Endothelial cell (in vitro differentiated cells): ENCODE results near the gene SIRPA. TPM values are rescaled to one million over a fixed set of nuclear protein-coding genes. Genes with fewer than 3 reads are reported as not detected.

ENCODE experiments used
- DNase-seq: peaks from one replicate; pipeline ENCODE4 v3.0.0; 2021; ENCODE audit warnings: low spot score
- H3K27ac Mint-ChIP-seq: one replicate; pipeline ENCODE4 v1.8.0; 2021; ENCODE audit warnings: mixed read lengths, inconsistent platforms; ENCODE audit not compliant: unreplicated experiment
- H3K27me3 Mint-ChIP-seq: one replicate; pipeline ENCODE4 v1.8.0; 2021; ENCODE audit warnings: mild to moderate bottlenecking, moderate library complexity, mixed read lengths, inconsistent platforms; ENCODE audit not compliant: unreplicated experiment
- H3K36me3 Mint-ChIP-seq: one replicate; pipeline ENCODE4 v1.8.0; 2021; ENCODE audit warnings: mild to moderate bottlenecking, low read depth, mixed read lengths, inconsistent platforms; ENCODE audit not compliant: unreplicated experiment
- H3K4me1 Mint-ChIP-seq: one replicate; pipeline ENCODE4 v1.8.0; 2021; ENCODE audit warnings: mild to moderate bottlenecking, mixed read lengths, inconsistent platforms; ENCODE audit not compliant: unreplicated experiment
- H3K4me3 Mint-ChIP-seq: one replicate; pipeline ENCODE4 v1.8.0; 2021; ENCODE audit warnings: mild to moderate bottlenecking, mixed read lengths, inconsistent platforms; ENCODE audit not compliant: unreplicated experiment
- H3K9me3 Mint-ChIP-seq: one replicate; pipeline ENCODE4 v1.8.0; 2021; ENCODE audit warnings: mixed read lengths, inconsistent platforms; ENCODE audit not compliant: unreplicated experiment
- total RNA-seq: library from RNA; stranded (reverse); fragmentation: NEBNext Ultra II Directional; extraction: Animal tissue kit (Norgen Biotek cat#: 25700); gene quantifications from one replicate; pipeline ENCODE4 v1.2.1, GENCODE V29; 2021; ENCODE audit not compliant: unreplicated experiment
- TF ChIP-seq, protein P1 (sequence below): fragments of 200-600 bp; sonication (generic); IDR thresholded peaks from one replicate; pipeline ENCODE4 v1.5.0; 2021; ENCODE audit warnings: antibody characterized with exemption; ENCODE audit not compliant: unreplicated experiment

The SIRPA gene
- total RNA-seq, 1 donor from 2014 or later: 132 TPM

GRCh38 chr20:1894471-1894950, 696 bp upstream of the SIRPA start:
- Mint-ChIP-seq H3K36me3 (peaks cover 17% of the 10 kb centered on the region), H3K9me3 (no peaks in the 10 kb centered on the region), H3K27ac (no peak overlapping the region), H3K4me1 (peaks cover 68% of the 10 kb centered on the region), H3K27me3 (peaks cover 16% of the 10 kb centered on the region), H3K4me3 (no peak overlapping the region)
- TF ChIP-seq, protein P1, sequence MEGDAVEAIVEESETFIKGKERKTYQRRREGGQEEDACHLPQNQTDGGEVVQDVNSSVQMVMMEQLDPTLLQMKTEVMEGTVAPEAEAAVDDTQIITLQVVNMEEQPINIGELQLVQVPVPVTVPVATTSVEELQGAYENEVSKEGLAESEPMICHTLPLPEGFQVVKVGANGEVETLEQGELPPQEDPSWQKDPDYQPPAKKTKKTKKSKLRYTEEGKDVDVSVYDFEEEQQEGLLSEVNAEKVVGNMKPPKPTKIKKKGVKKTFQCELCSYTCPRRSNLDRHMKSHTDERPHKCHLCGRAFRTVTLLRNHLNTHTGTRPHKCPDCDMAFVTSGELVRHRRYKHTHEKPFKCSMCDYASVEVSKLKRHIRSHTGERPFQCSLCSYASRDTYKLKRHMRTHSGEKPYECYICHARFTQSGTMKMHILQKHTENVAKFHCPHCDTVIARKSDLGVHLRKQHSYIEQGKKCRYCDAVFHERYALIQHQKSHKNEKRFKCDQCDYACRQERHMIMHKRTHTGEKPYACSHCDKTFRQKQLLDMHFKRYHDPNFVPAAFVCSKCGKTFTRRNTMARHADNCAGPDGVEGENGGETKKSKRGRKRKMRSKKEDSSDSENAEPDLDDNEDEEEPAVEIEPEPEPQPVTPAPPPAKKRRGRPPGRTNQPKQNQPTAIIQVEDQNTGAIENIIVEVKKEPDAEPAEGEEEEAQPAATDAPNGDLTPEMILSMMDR: no peak
- peak; percentile 71 for DNase-seq

GRCh38 chr20:1895674-1896483, 672 bp downstream of the SIRPA start:
- TF ChIP-seq, protein P1: no peak
- Mint-ChIP-seq H3K4me3 (peak overlapping the region; percentile 99), H3K4me1 (peaks cover 63% of the 10 kb centered on the region), H3K9me3 (no peaks in the 10 kb centered on the region), H3K36me3 (peaks cover 18% of the 10 kb centered on the region), H3K27ac (peak overlapping the region; percentile 74), H3K27me3 (peaks cover 14% of the 10 kb centered on the region)
- DNase-seq: no peak

GRCh38 chr20:1896484-1897258, 1.5 kb downstream of the SIRPA start:
- TF ChIP-seq, protein P1: no peak
- Mint-ChIP-seq H3K4me1 (peaks cover 62% of the 10 kb centered on the region), H3K27ac (peak overlapping the region; percentile 92), H3K9me3 (no peaks in the 10 kb centered on the region), H3K36me3 (peaks cover 18% of the 10 kb centered on the region), H3K4me3 (peak overlapping the region; percentile 99), H3K27me3 (peaks cover 14% of the 10 kb centered on the region)
- no peak for DNase-seq

GRCh38 chr20:1897541-1897940, 2.3 kb downstream of the SIRPA start:
- Mint-ChIP-seq H3K27ac (peak overlapping the region; percentile 92), H3K27me3 (peaks cover 9% of the 10 kb centered on the region)

More at GRCh38 chr20:1897541-1897940, 2.3 kb downstream of the SIRPA start:
- Mint-ChIP-seq H3K36me3 (peaks cover 23% of the 10 kb centered on the region), H3K4me3 (peak overlapping the region; percentile 99), H3K4me1 (peaks cover 61% of the 10 kb centered on the region), H3K9me3 (no peaks in the 10 kb centered on the region)
- TF ChIP-seq, protein P1: no peak
- DNase-seq: no peak
